ENCODE results near the gene KMT2D.
"Not testable (repeated sequence)": the region's sequence is repeated elsewhere in the genome, so short reads cannot be mapped to it uniquely, and the experiment has no call there.

The KMT2D gene

GRCh38 chr12:49079793-49080192 is 19.2 kb upstream of the KMT2D start:
- H3K4me2 ChIP-seq = no peak overlapping the region
- H3K4me1 ChIP-seq = no peaks in the 10 kb centered on the region
- H4K20me1 ChIP-seq = no peaks in the 10 kb centered on the region
- H3K27me3 ChIP-seq = no peaks in the 10 kb centered on the region
- no peak overlapping the region for H3K9ac ChIP-seq
- no peak for TF ChIP-seq Cebpa-rat (IDR thresholded peaks at IDR 0.05)
- no peaks in the 10 kb centered on the region for H3K36me3 ChIP-seq
- H3K4me3 ChIP-seq = no peak overlapping the region
- peaks cover 0 to 6% (median 0%) of the 10 kb centered on the region in 11 experiments; a peak in 3 of 22 replicates for H3K9me3 ChIP-seq (replicated peaks in 1 of 11)
- H3K27ac ChIP-seq = no peak overlapping the region

GRCh38 chr12:49070971-49071370 is 10.4 kb upstream of the KMT2D start:
- Histone ChIP-seq H3K9ac (no peak overlapping the region; a peak in 1 of 22 replicates), H3K4me1 (peaks cover 12 to 22% (median 18%) of the 10 kb centered on the region in 10 experiments), H3K27ac (peak overlapping the region in 1 of 11 experiments; percentile 66; a peak in 1 of 22 replicates), H4K20me1 (no peaks in the 10 kb centered on the region), H3K27me3 (no peaks in the 10 kb centered on the region), H3K4me3 (no peak overlapping the region), H3K9me3 (replicated peaks in 1 of 11) (no peaks in the 10 kb centered on the region), H3K4me2 (peak overlapping the region in 8 of 11 experiments; percentile 52 to 89 (median 78); a peak in 10 of 22 replicates), H3K36me3 (no peaks in the 10 kb centered on the region)
- no peak for TF ChIP-seq Cebpa-rat (IDR thresholded peaks at IDR 0.05)

GRCh38 chr12:49069507-49070346 is 9.1 kb upstream of the KMT2D start, which contains the start of gene RHEBL1:
Gene RHEBL1 (minus strand): TSS chr12:49069979. CDS start chr12:49069785, 194 bp downstream.
- TF ChIP-seq Cebpa-rat (IDR thresholded peaks at IDR 0.05) = no peak
- Histone ChIP-seq H3K4me2 (peak within 1 kb of the TSS; percentile 87 to 98 (median 94)), H4K20me1 (no peaks in the 10 kb centered on the region), H3K9me3 (replicated peaks in 1 of 11) (no peaks in the 10 kb centered on the region), H3K9ac (peak within 1 kb of the TSS; percentile 62 to 81 (median 76)), H3K4me1 (peaks cover 12 to 22% (median 18%) of the 10 kb centered on the region in 10 experiments), H3K4me3 (peak within 1 kb of the TSS; percentile 65 to 87 (median 76)), H3K36me3 (peaks cover 0 to 4% (median 0%) of the 10 kb centered on the region in 11 experiments; a peak in 1 of 22 replicates), H3K27me3 (no peaks in the 10 kb centered on the region), H3K27ac (peak within 1 kb of the TSS; percentile 10 to 76 (median 58); a peak in 17 of 22 replicates)

- H3K9me3 ChIP-seq (replicated peaks in 1 of 11) = no peaks in the 10 kb centered on the region
- peak overlapping the region; percentile 87 to 98 (median 94) for H3K4me2 ChIP-seq
- no peaks in the 10 kb centered on the region for H3K27me3 ChIP-seq
- H4K20me1 ChIP-seq = no peaks in the 10 kb centered on the region
- peak overlapping the region; percentile 62 to 81 (median 76) for H3K9ac ChIP-seq
- peaks cover 12 to 24% (median 18%) of the 10 kb centered on the region in 10 experiments for H3K4me1 ChIP-seq
- no peak for TF ChIP-seq Cebpa-rat (IDR thresholded peaks at IDR 0.05)
- H3K4me3 ChIP-seq = peak overlapping the region; percentile 65 to 87 (median 76)
- H3K36me3 ChIP-seq = peaks cover 0 to 6% (median 0%) of the 10 kb centered on the region in 11 experiments; a peak in 1 of 22 replicates
- H3K27ac ChIP-seq = peak overlapping the region in 10 of 11 experiments; percentile 5 to 66 (median 50); a peak in 17 of 22 replicates
Measured at GRCh38 chr12:49068879-49069506, 8.4 kb upstream of the KMT2D start.

GRCh38 chr12:49066120-49066519 is 5.5 kb upstream of the KMT2D start:
- Histone ChIP-seq H3K4me2 (no peak overlapping the region), H3K27ac (no peak overlapping the region), H3K4me1 (peaks cover 20 to 36% (median 29%) of the 10 kb centered on the region in 10 experiments), H3K9ac (peak overlapping the region in 1 of 11 experiments; percentile 3; a peak in 2 of 22 replicates), H3K36me3 (peaks cover 0 to 6% (median 0%) of the 10 kb centered on the region in 11 experiments; a peak in 1 of 22 replicates), H3K4me3 (no peak overlapping the region), H3K27me3 (no peaks in the 10 kb centered on the region), H4K20me1 (no peaks in the 10 kb centered on the region), H3K9me3 (replicated peaks in 1 of 11) (no peaks in the 10 kb centered on the region)
- no peak for TF ChIP-seq Cebpa-rat (IDR thresholded peaks at IDR 0.05)

- no peak for TF ChIP-seq Cebpa-rat (IDR thresholded peaks at IDR 0.05)
- H3K4me1 ChIP-seq = peaks cover 14 to 31% (median 20%) of the 10 kb centered on the region in 10 experiments
- H3K36me3 ChIP-seq = peaks cover 0 to 6% (median 0%) of the 10 kb centered on the region in 11 experiments; a peak in 1 of 22 replicates
- no peaks in the 10 kb centered on the region for H3K9me3 ChIP-seq (replicated peaks in 1 of 11)
- H3K27me3 ChIP-seq = no peaks in the 10 kb centered on the region
- H3K4me3 ChIP-seq = no peak overlapping the region
- peak overlapping the region in 1 of 11 experiments; percentile 5; a peak in 1 of 22 replicates for H3K9ac ChIP-seq
- peaks cover 0 to 3% (median under 1%) of the 10 kb centered on the region in 11 experiments; a peak in 6 of 22 replicates for H4K20me1 ChIP-seq
- H3K4me2 ChIP-seq = no peak overlapping the region
- H3K27ac ChIP-seq = no peak overlapping the region
Measured at GRCh38 chr12:49064767-49065152, 4.2 kb upstream of the KMT2D start.

- not testable (repeated sequence) for H3K27ac ChIP-seq; H3K36me3 ChIP-seq; H3K9me3 ChIP-seq (replicated peaks in 1 of 11); H3K27me3 ChIP-seq
- Histone ChIP-seq H3K4me1 (peaks cover 15 to 30% (median 20%) of the 10 kb centered on the region in 10 experiments), H3K4me3 (peak overlapping the region in 4 of 10 experiments; percentile 91 to 100 (median 98); a peak in 5 of 20 replicates), H3K9ac (peak overlapping the region in 6 of 11 experiments; percentile 99 to 100 (median 99); a peak in 9 of 22 replicates), H3K4me2 (peak overlapping the region; percentile 87 to 99 (median 95); a peak in 21 of 22 replicates), H4K20me1 (peaks cover 19 to 32% (median 29%) of the 10 kb centered on the region in 11 experiments; a peak in 20 of 22 replicates)
Measured at GRCh38 chr12:49061916-49062315, 1.3 kb upstream of the KMT2D start.

- H3K9me3 ChIP-seq (replicated peaks in 1 of 11) = no peaks in the 10 kb centered on the region
- peaks cover 23 to 37% (median 27%) of the 10 kb centered on the region in 10 experiments for H3K4me1 ChIP-seq
- peaks cover 0 to 6% (median 0%) of the 10 kb centered on the region in 11 experiments; a peak in 2 of 22 replicates for H3K36me3 ChIP-seq
- TF ChIP-seq Cebpa-rat (IDR thresholded peaks at IDR 0.05) = no peak
- peak overlapping the region; percentile 96 to 100 (median 99); a peak in 21 of 22 replicates for H3K27ac ChIP-seq
- H4K20me1 ChIP-seq = peaks cover 26 to 39% (median 30%) of the 10 kb centered on the region in 11 experiments; a peak in 20 of 22 replicates
- peak overlapping the region; percentile 96 to 100 (median 99) for H3K9ac ChIP-seq
- H3K4me3 ChIP-seq = peak overlapping the region; percentile 91 to 100 (median 98)
- H3K27me3 ChIP-seq = no peaks in the 10 kb centered on the region
- H3K4me2 ChIP-seq = peak overlapping the region; percentile 87 to 99 (median 95)
Measured at GRCh38 chr12:49061157-49061650, 610 bp upstream of the KMT2D start.

Measured in BLaER1 treated with 17β-estradiol and CSF1 and Interleukin-3, amounts not matched to agents 10 nM and 100 nM (cell line).